ENCODE results near the gene LYPD6B.
A peak's percentile ranks its signal among the peaks of the same experiment; 100 is the strongest.

Gene LYPD6B

DNA sequence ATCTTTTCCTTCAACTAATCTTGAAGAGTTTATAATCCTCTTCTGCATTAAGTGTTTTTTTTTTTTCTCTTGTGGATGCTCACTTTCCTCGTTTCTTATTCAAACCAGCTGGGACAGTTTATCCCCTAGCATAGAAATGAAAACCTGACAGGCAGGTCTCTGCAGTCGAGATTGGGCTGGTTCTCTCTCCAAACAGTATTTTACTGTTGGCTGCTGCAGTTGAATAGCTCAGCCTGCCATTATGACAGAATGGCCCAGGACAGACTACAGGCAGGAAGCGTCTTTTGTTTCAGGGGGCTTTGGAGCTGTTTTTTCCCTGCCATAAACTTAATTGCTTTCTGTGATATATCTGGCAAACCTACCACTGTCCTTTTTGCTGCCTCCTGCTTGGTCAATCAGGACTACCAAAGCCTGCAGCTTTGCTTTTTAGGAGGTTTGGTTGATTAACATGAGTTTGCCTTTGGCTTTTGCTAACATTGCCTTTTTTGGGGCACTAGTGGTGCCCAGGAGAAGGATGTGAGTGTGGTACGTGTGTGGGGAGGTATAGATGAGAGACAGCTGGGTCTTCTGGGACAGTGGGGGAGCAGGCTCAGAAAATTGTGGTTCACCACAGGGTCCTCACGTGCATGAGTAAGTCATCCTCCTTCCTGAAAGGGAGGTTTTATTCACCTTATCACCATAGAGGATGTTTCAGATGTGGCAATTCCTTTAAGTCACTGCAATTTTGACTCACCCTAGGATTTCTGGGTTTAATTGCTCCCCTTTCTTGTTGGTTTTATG, 128.7 kb downstream of the LYPD6B start:
- peak; percentile 35 for DNase-seq

GRCh38 chr2:149167941-149168340, 129.4 kb downstream of the LYPD6B start:
- DNase-seq = no peak

DNA sequence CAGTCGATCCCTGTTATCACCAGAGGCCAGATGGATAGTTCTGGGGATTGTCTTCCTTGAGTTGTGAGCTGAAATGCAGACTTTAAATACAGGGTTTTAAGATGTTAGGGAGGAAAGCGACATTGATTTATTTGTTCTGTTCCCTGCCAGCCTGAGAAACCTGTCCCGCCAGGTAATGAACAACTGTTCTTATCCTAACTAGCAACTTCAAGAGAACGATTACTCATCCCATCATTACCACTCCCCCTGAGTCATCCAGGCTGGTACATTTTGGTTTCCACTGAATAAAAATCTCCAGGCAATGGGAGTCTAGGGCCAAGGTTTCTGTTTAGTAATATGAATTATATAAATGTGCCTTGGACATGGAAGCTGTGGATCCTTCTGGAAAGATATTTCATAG, 131.2 kb downstream of the LYPD6B start:
- no peak for DNase-seq

- no peak for DNase-seq
These were observed 131.7 kb downstream of the LYPD6B start for GRCh38 chr2:149170156-149170555.

DNA sequence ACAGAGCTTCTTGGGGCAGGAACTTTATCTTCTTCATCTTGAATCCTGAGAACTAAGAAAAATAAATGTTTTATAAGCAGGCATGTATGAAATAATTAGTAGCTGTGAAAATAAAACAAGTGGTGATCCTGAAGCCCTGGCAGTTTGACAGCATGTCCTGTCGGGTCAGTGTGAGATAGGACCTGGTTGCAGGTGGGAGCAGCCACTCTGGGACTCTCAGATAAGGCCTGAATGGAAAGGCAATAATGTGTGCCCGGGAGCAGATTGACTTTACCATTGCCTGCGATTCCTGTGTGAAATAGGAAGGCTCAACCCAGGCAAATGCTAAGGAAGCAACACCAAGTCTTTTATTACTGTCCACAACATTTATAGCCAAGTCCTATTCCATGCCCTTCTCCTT, 132.4 kb downstream of the LYPD6B start:
- DNase-seq = no peak

DNA sequence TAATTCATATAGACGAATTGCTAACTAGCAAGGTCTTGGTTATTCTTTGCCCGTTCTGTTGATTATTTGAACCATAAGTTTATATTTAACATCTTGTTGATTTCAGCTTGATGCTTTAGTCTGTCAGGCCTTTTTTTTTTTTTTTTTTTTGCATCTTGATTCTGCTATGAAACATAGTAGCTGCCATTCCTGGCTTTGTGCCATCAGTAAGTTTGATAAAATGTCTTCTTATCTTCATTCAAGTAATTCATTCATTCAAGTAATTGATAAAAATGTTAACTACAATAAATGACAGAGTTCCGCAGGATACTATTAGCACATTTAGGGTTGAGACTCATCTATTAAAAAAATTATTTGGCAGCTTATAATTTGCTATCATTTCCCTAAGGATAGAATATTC, 134.7 kb downstream of the LYPD6B start:
- no peak for DNase-seq

- no peak for DNase-seq
These were observed 137.5 kb downstream of the LYPD6B start for GRCh38 chr2:149175956-149176355.

GRCh38 chr2:149178612-149179011, 140.1 kb downstream of the LYPD6B start:
- DNase-seq = no peak

DNA sequence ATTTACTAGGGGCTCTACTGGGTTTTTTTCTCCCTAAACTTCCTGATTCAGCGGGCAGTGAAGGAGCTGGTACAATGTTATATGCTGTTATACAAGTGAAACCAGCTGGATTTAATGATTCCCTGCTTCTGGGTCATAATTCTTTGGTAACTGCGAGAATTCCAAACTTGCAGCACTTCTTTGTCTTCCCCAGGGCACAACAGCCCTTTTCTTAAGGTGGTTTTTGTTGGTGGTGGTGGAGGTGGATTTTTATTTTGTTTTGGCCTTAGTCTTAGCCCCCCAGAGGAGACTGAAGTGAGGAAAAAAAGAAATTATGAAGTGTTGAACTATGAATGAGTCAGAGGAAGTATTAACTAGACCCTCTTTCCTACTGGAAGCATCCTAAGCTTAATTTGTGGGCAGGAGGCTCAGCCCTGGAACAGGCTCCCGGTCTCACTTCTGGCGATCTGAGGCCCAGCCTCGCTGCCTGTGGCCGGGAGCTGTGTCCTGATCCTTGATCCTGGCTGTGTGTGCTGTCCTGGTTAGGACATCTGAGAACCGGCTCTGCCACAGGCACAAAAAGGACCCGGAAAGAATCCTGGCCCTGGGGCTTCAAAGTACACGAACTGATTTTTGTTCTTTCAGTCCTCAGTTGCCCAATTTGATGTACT, 141.9 kb downstream of the LYPD6B start:
- DNase-seq = no peak

DNA sequence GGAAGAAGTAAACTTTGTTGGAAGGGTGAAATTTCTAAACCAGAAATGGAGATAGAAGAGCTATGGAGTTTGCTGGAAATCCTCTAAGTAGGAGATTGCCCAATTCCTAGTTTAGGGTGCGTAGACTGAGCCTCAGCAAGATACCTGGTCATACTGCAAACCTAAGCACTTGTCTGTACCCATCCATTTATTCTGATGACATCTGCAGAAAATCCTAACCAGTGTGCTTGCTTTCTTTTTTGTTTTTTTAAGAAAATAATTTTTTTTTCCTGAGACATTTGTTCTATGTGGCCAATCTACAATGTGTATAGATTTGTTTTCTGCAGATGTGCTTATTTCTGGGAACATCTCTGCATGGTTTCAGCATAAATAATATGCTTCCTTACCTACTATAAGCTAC, 144.7 kb downstream of the LYPD6B start:
- DNase-seq = no peak

DNA sequence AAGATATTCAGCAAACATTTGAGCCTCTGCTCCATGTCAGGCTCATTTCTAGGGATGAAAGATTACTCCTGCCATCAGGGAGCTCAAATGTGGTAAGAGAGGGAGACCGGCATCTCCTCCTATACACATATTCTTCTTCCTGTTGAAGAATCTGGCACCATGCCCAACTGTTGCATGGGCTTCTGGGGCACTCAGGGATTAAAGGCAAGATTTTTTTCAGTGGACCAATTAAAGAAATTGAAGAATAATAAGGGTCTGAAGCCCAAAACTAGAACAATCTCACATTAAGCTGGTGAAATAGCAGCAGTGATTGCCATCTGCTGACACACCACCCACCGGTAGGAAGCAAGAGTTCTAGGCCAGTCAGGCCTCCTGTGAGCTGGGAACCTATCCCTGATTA, 146.5 kb downstream of the LYPD6B start:
- no peak for DNase-seq

GRCh38 chr2:149185942-149186490, 147.5 kb downstream of the LYPD6B start:
- DNase-seq = no peak

DNA sequence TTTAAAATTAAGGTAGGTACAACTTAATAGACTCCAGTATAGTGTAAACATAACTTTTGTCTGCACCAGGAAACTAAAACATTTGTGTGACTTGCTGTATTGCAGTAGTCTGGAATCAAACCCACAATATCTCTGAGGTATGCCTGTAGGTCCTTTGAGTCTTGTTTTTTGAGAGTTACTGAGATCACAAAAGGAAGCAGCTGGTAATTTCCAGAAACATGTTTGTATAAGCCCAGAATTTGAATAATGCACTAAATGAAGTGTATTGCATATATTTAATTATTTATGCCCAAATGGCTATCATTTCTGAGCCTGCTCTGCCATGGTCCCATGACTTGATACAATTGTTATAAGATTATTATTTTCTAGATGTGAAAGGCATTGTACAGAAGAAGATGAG, 148.6 kb downstream of the LYPD6B start:
- no peak for DNase-seq

DNA sequence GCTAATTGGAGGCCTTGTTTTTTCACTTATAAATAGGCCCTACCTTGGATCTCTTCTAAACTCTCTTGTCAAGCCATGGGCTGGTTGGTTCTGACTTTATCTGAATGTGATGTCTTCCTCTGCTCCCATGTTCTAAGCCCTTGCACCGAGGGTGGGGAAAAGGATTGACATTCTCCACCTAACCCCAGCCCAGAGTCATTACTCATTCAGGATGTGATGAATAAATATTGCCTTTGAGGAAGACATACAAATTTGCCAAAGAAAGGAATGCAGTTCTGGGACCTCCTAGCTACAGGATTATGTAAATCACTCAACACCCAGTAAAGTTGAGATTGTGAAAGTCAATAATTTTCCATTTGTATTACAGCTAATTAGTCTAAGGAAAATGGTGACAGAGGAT, 149.8 kb downstream of the LYPD6B start:
- no peak for DNase-seq

GRCh38 chr2:149189769-149190168, 151.3 kb downstream of the LYPD6B start:
- no peak for DNase-seq

DNA sequence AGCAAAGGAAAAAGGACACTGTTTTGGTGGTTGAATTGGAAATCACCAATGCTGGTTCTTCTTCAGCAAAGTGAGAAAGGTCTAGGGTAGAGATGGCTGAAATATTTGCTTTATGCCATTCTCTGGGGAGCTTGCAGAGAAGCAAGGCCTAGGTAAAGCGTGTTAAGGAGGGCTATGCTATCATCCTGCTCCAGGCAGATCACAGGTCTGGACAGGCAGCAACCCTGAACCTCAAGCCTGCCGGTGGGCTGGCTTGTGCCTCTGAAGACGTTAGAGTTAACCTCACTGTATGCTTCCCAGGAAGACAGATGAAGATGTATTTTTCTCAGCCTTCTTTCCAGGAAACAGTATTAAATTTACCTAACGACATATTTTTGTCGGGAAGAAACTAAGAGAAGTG, 153.4 kb downstream of the LYPD6B start:
- DNase-seq = no peak

DNA sequence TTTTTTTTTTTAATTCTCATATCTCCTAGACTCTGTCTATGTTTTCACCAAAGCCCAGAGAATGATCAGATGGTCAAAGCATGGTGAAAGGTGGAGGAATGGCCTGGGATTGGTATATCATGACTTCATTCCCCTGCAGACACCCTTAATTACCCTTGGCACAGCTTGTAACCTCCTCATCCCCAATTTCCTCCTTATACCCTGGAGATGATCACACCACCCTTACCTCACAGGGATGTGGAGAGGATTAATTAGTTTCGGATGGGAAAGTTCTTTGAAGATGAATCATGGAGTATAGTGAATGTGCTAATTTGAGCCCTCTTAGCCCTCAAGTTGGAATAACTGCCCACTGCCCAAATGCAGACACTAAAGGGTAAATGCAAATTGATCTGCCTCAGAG, 153.9 kb downstream of the LYPD6B start:
- no peak for DNase-seq

DNA sequence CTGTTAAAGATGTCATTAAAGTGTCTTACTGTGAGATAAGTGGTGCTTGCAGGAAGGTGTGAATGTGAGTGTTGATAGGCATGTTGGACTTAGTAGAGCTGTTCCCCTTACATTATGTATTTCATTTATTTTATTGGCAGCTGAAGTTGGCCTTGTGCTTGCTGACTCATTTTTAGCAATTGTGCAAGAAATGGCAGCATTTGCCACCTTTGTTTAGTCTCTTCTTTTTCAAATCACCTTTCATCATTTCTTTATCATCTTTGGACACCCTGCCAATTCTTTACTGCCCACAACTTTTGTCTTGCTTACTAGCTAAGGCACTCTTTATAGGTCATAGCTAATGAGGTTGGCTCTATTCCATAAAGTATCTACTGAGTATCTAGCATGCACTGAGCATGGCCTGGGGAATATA, 161.6 kb downstream of the LYPD6B start:
- DNase-seq = no peak

GRCh38 chr2:149204686-149205085, 166.2 kb downstream of the LYPD6B start:
- DNase-seq = no peak

GRCh38 chr2:149205143-149205542, 166.6 kb downstream of the LYPD6B start:
- DNase-seq = no peak

DNA sequence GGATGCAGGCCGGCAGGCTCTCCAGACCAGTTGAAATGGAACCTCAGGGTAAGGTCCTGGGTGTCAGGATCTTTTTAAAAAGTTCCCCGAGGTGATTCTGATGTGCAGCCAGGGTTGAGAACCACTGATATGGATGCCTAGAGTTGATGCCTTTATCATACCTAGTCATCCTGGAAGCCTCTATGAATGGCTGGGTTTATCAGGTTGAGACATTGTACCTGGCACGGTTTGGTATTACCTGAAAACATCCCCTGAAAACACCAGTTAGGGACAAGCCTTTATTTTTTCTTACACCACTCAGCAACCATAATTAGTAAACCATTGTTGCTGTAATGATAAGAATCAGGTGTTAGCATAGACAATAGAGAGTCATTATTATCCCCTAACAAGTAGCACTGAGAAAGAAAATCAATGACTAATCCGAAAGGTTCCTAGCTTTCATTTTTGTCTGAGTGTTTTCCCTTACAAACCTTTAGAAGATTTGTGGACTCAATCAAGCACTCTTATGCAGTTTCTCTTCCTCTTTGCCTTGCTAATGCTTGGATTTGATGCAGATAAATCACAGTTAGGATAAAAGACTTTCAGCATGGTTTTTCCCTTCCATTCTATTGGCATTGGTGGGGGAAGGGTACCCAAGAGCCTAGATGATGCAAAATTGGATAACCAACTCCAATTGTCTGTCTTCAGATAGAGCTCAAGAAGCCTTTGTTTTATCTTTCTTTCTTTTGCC, 175.4 kb downstream of the LYPD6B start:
- no peak for DNase-seq

GRCh38 chr2:149218497-149218896, 180.0 kb downstream of the LYPD6B start:
- DNase-seq = no peak

DNA sequence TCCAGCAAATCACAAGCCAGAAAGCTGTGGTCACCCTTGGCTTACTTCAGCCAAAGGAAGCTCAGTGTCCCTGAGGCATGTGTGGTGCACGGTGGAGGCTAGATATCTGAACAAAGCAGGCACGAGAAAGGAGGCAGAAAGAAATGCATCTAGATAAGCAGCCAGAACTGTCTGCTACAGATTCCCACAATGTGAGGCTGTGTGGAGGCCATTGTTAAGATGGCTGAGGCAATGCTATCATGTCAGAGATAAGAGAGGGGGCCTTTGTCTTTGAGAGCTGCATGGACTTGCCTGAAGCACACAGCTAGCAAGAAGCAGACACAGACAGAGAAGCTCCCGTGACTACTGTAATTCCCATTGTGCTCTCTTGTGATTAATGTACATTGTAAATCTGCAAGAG, 181.4 kb downstream of the LYPD6B start:
- DNase-seq = no peak

DNA sequence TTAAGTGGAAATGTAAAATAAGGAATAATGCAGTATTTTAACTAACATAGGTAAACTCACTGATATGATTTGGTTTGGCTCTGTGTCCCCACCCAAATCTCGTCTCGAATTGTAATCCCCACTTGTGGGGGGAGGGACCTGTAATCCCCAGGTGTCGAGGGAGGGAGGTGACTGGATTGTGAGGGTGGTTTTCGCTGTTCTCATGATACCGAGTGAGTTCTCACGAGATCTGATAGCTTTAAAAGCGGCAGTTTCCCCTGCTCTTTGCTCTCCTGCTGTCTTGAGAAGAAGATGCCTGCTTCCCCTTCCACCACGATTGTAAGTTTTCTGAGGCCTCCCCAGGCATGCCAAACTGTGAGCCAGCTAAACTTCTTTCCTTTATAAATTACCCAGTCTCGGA, 182.5 kb downstream of the LYPD6B start:
- no peak for DNase-seq
